ENCODE measurements around the gene SLC9B1. TPM values are rescaled to one million over a fixed set of nuclear protein-coding genes. Genes with fewer than 3 reads are reported as not detected.

Gene SLC9B1
- total and polyA plus RNA-seq, 2 of the 13 experiments (the other 11 are each of a cell fraction or from before 2014, with no cell fraction given), result 0.17 to 0.20 TPM

DNA sequence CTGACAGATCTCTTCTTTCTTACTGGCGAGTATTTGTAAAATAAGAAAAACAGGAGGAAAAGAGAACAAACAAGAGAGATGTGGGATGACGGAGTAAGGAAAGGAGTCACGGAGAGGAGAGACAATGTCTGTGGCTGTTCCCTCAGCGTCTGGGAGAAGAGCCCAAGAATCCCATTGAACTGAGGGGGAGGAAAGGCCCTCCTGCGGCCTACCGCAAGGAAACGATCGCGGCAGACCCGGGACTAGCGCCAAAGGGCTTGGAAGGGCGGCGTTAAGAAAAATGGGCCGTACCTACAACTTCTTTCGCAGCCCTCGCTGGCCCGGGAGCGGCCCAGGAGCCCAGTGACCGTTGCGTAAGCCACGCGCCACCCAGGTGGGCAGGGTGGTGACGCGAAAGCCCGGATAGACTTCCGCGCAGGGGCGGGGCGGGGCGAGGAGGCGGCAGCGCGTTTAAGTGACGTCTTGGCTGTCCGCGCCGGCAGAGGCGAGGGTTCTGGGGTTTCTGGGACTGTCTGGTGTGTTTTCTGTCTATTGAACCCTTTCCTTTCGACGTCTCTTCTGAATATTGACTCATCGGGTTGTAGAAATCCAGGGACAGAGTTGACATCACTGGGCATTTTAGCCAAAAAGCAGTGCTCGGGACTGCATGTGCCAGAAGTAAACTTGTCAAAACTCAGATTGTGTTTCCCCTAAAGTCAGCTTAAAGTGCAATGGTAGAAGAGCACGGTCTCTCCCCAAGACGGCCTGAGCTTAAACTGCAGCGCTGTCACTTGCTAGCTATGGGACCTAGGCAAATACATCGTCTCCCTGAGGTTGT is at the start of gene SLC9B1 (continued):
- TF ChIP-seq FOXP1 (IDR thresholded peaks at IDR 0.05), result no peak
- peak; percentile 29; the same call in 1 of the 2 replicates for TF ChIP-seq FOXP1 (CRISPR knock-in tag; IDR thresholded peaks at IDR 0.05)
- TF ChIP-seq ARNTL (CRISPR knock-in tag; IDR thresholded peaks at IDR 0.05), result peak; percentile 85; the same call in 1 of the 2 replicates
- TF ChIP-seq HDAC2 (CRISPR knock-in tag; IDR thresholded peaks at IDR 0.05), result peak; percentile 77; the same call in 1 of the 2 replicates
- no peak; the same call in none of the 2 replicates for TF ChIP-seq NFYB (CRISPR knock-in tag; IDR thresholded peaks at IDR 0.05)
- peak; percentile 87; the same call in 1 of the 2 replicates for TF ChIP-seq SNAI1 (CRISPR knock-in tag; IDR thresholded peaks at IDR 0.05; ENCODE audit: borderline replicate concordance)
- peak; percentile 78 for TF ChIP-seq ZNF350 (CRISPR knock-in tag; IDR thresholded peaks at IDR 0.05; ENCODE audit: borderline replicate concordance, low read depth)
- TF ChIP-seq TOPORS (CRISPR knock-in tag; IDR thresholded peaks at IDR 0.05), result peak; percentile 75; the same call in 1 of the 2 replicates
- peak; percentile 66 for TF ChIP-seq DR1 (CRISPR knock-in tag; IDR thresholded peaks at IDR 0.05)
- 0 out of 2 replicates have a peak, but pooled peaks have one; percentile 27 for TF ChIP-seq PHF21A (CRISPR knock-in tag; IDR thresholded peaks at IDR 0.05)
- TF ChIP-seq ZNF841 (CRISPR knock-in tag; IDR thresholded peaks at IDR 0.05; ENCODE audit: borderline replicate concordance), result no peak
- TF ChIP-seq NCOR1 (IDR thresholded peaks at IDR 0.05; ENCODE audit: borderline replicate concordance, low read length), result no peak
- no peak for TF ChIP-seq ZNF282 (IDR thresholded peaks at IDR 0.05; ENCODE audit: partially characterized antibody)
- no peak for TF ChIP-seq SETDB1 (CRISPR knock-in tag; IDR thresholded peaks at IDR 0.05; ENCODE audit: borderline replicate concordance)
- TF ChIP-seq PHF5A (CRISPR knock-in tag; IDR thresholded peaks at IDR 0.05; ENCODE audit: low read depth, unreplicated experiment), result peak; percentile 30
- TF ChIP-seq ZNF136 (CRISPR knock-in tag; IDR thresholded peaks at IDR 0.05; ENCODE audit: low read depth), result 0 out of 2 replicates have a peak, but pooled peaks have one; percentile 70
- TF ChIP-seq ZNF674 (CRISPR knock-in tag; IDR thresholded peaks at IDR 0.05; ENCODE audit: low read depth), result 0 out of 2 replicates have a peak, but pooled peaks have one; percentile 44
- TF ChIP-seq MED13 (CRISPR knock-in tag; IDR thresholded peaks at IDR 0.05), result no peak
- TF ChIP-seq, protein P1, sequence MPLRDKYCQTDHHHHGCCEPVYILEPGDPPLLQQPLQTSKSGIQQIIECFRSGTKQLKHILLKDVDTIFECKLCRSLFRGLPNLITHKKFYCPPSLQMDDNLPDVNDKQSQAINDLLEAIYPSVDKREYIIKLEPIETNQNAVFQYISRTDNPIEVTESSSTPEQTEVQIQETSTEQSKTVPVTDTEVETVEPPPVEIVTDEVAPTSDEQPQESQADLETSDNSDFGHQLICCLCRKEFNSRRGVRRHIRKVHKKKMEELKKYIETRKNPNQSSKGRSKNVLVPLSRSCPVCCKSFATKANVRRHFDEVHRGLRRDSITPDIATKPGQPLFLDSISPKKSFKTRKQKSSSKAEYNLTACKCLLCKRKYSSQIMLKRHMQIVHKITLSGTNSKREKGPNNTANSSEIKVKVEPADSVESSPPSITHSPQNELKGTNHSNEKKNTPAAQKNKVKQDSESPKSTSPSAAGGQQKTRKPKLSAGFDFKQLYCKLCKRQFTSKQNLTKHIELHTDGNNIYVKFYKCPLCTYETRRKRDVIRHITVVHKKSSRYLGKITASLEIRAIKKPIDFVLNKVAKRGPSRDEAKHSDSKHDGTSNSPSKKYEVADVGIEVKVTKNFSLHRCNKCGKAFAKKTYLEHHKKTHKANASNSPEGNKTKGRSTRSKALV (CRISPR knock-in tag; IDR thresholded peaks at IDR 0.05), result no peak
- TF ChIP-seq, protein P2, sequence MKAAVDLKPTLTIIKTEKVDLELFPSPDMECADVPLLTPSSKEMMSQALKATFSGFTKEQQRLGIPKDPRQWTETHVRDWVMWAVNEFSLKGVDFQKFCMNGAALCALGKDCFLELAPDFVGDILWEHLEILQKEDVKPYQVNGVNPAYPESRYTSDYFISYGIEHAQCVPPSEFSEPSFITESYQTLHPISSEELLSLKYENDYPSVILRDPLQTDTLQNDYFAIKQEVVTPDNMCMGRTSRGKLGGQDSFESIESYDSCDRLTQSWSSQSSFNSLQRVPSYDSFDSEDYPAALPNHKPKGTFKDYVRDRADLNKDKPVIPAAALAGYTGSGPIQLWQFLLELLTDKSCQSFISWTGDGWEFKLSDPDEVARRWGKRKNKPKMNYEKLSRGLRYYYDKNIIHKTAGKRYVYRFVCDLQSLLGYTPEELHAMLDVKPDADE (CRISPR knock-in tag; IDR thresholded peaks at IDR 0.05), result no peak
- TF ChIP-seq ZNF468 (CRISPR knock-in tag; IDR thresholded peaks at IDR 0.05), result no peak
- TF ChIP-seq, protein P3, sequence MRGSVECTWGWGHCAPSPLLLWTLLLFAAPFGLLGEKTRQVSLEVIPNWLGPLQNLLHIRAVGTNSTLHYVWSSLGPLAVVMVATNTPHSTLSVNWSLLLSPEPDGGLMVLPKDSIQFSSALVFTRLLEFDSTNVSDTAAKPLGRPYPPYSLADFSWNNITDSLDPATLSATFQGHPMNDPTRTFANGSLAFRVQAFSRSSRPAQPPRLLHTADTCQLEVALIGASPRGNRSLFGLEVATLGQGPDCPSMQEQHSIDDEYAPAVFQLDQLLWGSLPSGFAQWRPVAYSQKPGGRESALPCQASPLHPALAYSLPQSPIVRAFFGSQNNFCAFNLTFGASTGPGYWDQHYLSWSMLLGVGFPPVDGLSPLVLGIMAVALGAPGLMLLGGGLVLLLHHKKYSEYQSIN (CRISPR knock-in tag; IDR thresholded peaks at IDR 0.05; ENCODE audit: borderline replicate concordance), result no peak
- 0 out of 2 replicates have a peak, but pooled peaks have one; percentile 14 for TF ChIP-seq HMG20B (CRISPR knock-in tag; conservative IDR thresholded peaks at IDR 0.05)
- TF ChIP-seq RBAK (CRISPR knock-in tag; IDR thresholded peaks at IDR 0.05), result no peak
- TF ChIP-seq HMG20A (CRISPR knock-in tag; IDR thresholded peaks at IDR 0.05; ENCODE audit: borderline replicate concordance), result no peak
- TF ChIP-seq NPAS2 (CRISPR knock-in tag; IDR thresholded peaks at IDR 0.05; ENCODE audit: borderline replicate concordance), result no peak
